ENCODE measurements around the gene UNC119.
A peak's percentile ranks its signal among the peaks of the same experiment; 100 is the strongest.

Gene UNC119

DNA sequence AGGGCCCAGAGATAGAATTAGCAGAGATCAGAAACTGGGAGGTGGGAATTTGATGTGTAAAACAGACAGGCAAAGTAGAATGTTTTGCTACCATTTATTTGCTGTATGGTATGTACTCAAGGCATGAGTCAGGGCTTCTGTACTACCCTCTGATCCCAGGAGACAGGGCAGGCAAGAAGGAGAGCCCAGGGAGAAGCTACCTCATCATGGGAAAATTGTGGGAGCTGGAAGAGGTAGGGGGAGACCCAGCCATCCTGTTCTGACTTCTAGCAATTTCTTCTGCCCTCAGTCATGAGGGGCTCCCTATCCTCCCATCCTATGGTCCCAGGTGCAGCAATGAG lies 20.6 kb upstream of the UNC119 start:
- DNase-seq (ENCODE audit: low spot score) (no peak), FAIRE-seq (no peak)

DNA sequence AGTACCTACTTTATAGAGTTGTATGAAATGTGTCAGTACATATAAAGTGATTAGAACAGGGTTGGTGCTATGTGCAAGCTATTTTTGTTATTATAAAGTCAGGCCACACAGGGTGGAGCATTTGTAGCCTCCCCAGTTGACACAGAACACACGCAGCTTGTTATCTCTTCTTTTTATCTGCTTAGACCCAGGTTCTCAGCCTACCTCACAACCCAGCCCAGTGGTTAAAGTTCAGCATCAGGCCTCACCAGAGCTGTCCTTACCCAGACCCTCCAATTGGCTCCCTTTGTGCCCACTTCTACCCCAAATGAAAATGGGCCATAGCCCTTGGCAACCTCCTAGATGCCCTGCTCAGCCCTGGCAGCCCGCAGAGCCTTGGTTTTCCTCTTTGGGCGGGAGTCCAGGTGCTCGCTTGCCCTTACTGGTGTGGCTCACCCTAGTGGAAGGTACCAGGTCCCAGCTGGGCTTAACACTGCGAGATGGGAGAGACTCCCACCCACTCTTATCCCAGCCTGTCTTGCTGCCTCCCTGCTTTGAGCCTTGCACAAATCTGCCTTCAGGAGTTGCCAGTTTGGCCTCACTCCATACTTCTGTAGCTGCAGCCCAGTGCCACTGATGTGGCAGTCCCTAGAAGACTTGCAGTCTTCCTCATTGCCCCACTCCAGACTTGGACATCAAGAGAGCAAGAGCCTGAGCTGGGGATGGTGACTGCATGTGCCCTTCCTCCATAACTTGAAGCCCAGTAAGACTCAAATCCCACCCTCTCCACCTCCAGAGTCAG lies 20.0 kb upstream of the UNC119 start:
- no peak for FAIRE-seq
- DNase-seq (ENCODE audit: low spot score): no peak

DNA sequence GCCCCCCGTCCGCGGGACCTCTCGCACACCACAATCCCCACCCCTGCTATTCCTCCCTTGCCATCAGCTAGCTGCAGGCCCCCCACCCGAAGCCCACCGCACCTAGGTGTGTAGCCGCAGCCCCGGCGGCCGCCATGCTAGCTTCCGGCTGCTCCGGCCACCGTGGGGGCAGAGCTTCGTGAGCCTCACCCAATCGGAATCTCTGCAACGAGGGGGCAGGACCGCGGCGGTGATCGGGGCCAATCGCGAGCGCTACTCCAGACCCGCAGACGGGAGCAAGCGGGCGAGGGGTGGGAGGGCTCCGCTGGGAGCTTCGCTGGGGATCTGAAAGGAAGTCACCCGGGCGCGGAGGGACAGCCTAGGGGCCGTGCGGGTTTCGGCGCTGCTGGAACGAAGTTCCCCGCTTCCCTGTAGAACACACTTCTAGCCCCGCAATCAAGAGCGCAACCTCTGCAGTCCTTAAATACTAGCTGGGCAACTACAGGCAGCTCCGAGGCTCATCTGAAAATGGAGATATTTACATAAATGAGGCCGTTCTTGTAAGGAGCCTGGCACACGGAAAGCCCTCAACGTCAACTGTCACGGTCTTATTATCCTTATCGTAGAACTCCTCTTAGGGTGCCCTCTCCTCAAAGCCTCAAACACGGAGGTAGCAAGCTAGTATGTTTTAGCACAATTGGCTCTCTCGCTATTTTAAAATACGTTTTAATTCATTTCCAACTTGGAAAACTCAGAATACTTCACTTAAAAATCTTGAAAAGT lies 19.1 kb upstream of the UNC119 start, which contains the start of gene PIGS:
TSS of gene PIGS (minus strand) at position 164 of the 762 bp plus-strand sequence. CDS start at position 136, 28 bp downstream.
- peak; percentile 99 for DNase-seq (ENCODE audit: low spot score)
- no peak for FAIRE-seq

GRCh38 chr17:28570716-28571360 lies 18.4 kb upstream of the UNC119 start:
- no peak for FAIRE-seq

GRCh38 chr17:28569446-28569845 lies 17.0 kb upstream of the UNC119 start:
- no peak for FAIRE-seq
- DNase-seq (ENCODE audit: low spot score): no peak

More at GRCh38 chr17:28570716-28571360, 18.4 kb upstream of the UNC119 start:
- peak; percentile 46 for DNase-seq (ENCODE audit: low spot score)

DNA sequence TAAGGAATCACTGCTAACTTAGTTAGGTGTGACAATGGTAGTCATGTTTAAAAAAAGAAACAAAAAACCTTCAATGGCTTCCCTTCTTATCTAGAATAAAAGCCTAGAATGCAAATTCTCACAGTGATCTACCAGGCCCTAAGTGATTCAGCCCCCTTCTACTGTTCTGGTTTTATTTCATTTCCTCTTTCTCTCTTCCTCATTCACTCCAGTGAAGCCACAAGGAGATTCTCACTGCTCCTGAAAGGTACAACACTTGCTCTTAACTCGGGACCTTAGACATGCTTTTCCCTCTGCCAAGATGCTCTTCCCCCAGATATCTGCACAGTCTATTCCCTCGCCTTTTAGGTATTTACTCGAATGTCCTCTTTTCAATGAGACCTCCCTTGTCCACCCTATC lies 15.2 kb upstream of the UNC119 start:
- no peak for FAIRE-seq

GRCh38 chr17:28563475-28563874 lies 11.1 kb upstream of the UNC119 start:
- FAIRE-seq (no peak), DNase-seq (ENCODE audit: low spot score) (peak; percentile 57)

More for the DNA sequence above, 15.2 kb upstream of the UNC119 start:
- no peak for DNase-seq (ENCODE audit: low spot score)

GRCh38 chr17:28555022-28555421 lies 2.6 kb upstream of the UNC119 start:
- no peak for FAIRE-seq
- DNase-seq (ENCODE audit: low spot score): no peak

- DNase-seq (ENCODE audit: low spot score): no peak
- FAIRE-seq: no peak
These were observed 2.1 kb upstream of the UNC119 start for GRCh38 chr17:28554565-28554964.

GRCh38 chr17:28553000-28553505 lies 629 bp upstream of the UNC119 start:
- DNase-seq (ENCODE audit: low spot score) (no peak), FAIRE-seq (no peak)

DNA sequence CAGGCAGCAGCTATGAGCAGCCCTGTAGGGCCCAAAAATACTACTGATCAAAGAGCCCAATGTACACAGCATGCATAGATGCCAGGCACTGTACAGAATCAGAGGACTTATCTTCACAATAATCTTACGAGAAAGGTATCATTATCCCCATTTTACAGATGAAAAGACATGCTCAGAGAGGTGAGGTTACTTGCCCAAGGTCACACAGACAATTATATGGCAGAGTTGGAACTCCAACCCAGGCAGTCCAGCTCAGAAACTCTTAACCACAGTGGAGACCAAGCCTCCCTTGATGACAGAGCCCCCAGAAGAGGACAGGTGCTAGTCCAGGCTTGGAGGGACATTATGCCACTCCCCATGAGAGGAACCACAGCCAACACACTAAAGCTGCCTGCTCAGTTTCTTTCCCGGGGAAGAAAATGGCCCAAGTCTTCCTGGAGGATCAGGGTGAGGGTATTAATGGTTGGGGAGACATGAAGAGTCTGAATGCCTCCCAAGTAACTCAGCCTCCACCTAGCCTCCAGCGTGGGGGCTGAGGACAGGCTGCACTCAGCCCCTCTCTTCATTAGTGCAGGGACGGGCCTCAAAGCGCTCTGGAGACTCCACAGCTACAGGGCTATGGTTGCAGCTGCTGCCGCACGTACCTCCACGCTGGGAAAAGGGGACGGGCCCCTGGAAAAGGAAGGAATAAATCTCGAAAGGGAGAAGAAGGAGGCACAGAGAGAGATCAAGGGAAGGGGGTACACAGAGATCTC lies 826 bp downstream of the UNC119 start:
- no peak for FAIRE-seq
- peak; percentile 54 for DNase-seq (ENCODE audit: low spot score)

GRCh38 chr17:28550858-28551257 lies 1.6 kb downstream of the UNC119 start:
- DNase-seq (ENCODE audit: low spot score) (no peak), FAIRE-seq (no peak)

DNA sequence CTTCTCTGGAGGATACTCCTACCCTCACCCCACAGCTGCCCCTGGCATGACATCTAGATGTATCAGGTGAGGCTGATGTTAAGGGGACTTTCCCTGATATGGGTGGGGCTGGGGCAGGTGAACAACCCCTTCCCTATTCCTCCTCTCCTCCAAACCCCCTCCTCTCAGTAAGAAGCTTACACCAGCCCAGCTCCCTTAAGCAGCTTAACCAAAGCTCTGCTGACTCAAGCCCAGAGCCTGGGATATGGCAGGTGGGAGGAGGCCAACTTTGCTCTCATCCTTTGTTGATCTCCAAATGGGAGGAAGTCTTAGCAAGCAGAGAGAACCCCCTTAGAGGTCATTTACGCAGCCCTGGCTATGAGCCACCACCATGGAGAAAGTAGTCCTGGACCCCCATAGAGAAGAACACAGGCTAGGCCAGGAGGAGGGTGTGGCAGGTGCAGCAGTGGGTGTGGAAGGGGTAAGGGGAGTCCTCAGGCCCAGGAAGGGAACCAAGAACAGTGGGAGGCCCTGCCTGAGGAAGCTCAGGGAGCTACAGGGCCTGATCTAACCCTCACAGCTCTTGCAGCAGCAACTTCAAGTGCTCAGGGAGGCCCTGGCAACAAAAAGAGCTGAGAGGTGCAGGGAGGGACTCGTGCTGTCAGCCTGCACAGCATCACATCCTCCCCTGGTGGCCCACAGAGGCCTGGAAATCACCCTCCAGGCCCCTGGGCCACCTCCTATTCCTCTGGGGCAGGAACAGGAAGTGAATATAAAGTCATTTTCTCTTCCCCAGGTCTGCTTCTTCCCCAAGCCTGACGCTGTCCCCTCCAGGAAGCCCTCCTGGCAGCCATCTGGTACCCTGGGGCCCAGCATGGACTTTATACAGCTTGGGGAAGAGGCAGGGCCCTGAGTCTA lies 2.9 kb downstream of the UNC119 start:
- FAIRE-seq (no peak), DNase-seq (ENCODE audit: low spot score) (no peak)

GRCh38 chr17:28548417-28549130 lies 3.9 kb downstream of the UNC119 start:
- no peak for FAIRE-seq
- DNase-seq (ENCODE audit: low spot score): no peak

DNA sequence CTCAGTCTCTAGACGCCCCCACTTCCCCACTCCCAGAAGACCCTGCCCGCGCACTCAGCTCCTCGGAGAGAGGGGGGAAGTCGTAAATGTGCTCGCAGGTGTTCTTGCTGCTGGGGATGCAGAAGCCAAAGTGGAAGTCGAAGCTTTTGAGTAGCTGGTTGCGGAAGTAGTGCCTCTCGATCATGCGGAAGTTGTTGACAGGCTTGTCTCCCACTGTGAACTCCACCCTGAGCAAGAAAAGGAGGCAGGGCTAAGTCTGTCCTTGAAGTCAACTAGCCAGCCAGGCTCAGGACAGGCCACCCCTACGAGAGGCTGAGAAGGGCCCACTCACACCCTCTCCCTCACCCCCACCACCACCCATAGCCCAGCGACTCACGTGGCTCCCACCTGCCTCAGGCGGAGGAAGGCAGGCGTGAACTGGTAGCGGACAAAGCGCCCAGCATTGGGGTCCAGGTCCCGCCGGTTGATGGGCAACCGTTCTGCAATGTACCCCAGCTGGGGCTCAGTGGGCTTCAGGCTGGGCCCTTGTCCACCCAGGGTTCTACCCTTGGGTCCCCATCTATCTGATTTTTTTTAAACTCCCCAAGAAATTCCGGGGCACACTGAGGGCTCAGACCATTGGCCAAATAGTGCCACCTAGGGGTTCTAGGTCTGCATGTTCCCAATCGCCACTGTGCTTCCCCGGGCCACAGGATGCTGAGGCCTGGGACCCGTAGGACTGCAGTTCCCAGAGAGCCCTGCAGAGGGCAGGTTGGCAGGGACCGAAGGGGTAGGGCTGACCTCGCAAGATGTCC lies 4.6 kb downstream of the UNC119 start:
- FAIRE-seq (no peak), DNase-seq (ENCODE audit: low spot score) (peak; percentile 86)

DNA sequence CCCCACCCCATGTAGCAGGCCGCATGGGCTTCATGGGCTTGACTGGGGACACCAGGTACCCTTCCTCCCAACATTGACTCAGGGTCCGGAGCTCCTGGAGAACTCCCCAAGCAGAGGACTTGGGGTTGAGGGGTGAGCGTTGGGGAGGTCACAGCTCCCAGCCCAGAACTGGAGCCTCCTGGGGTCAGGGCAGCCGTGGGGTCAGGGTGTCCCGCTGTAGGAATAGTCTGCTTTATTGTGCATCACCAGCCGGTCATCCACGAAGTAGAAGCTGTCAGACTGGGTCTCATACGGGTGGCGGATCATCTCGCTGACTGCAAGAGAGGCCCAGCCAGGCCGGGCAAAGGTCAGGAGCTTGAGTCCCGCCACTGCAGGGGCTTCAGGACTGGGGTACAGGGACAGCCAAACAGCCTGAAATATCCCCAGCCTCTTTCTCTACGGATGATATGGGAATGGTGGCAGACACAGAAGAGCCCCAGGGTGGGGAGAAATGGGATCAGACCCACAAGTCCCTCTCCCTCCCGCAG lies 5.3 kb downstream of the UNC119 start:
- FAIRE-seq (no peak), DNase-seq (ENCODE audit: low spot score) (no peak)

DNA sequence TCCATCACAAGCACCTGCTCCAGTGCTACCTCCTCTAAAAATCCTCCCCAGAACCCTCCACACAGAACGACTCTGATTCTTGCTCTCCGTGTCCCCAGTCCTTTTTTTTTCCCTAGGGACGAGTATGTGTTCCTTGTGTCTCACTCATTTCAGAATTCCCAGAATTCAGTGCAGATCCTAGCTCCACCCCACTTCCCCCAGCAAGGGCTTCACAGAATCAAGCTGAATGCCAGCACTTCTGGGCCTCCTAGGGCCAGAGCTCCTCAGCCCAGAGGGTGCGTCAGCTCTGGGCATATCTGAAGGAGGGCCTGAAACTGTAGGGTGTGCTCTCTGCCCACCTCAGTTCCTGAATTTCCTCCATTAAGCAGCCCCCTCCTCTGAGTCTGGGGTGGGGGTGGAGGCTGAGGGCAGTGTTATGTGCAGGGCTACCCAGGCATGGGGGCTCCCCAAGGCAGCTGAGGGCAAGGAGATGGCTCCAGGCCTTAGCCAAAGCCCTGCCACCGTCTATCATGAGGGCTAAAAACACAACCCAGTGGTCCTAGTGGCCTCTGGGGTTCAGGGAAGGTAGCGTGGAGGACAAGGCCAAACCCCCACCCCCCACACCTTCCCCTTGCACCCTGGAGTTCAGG lies 6.5 kb downstream of the UNC119 start:
- DNase-seq (ENCODE audit: low spot score) (no peak), FAIRE-seq (no peak)

DNA sequence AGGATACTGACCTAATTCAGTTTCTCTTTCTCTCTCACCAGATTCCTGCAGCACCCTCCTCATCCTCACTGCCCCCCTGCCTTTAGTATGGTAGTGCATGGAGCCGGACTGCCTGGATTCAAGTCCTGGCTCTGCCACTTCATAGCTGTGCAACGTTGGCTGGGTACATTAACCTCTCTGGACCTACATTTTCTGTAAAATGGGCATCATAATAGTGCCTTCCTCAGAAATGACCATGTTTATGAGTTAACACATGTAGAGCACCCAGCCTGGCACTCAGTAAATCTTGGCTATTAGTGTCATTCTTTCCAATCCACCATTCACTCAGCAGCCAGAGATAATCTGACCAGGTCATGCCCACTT lies 7.3 kb downstream of the UNC119 start:
- FAIRE-seq: no peak

More for the DNA sequence above, 7.3 kb downstream of the UNC119 start:
- DNase-seq (ENCODE audit: low spot score): no peak
